Measurements from ENCODE around the gene DLX3.

DNA sequence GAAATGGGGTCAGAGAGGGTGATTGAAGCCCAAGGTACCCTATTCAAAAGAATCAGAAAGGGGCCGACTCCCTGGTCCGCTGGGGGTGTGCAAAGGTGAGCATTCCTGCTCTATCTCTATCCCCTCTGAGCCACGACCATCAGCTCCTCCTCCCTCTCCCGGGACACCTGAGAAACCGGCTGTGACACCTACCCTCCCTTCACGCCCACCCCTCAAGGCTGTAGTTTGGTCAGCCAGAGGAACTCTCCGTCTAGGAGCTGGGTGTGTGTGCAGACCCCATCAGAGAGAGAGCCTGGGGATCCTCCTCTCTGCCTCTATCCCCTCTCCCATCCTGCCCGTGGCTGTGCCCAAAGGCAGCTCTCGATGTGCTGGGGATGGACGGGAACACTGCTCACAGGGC, 53.6 kb downstream of the DLX3 start:
- no peak for TF ChIP-seq CTCF (IDR thresholded peaks at IDR 0.05; ENCODE audit: borderline replicate concordance, extremely low read depth, low read length, poor library complexity, severe bottlenecking)
- no peak for TF ChIP-seq EZH2 (IDR thresholded peaks at IDR 0.05; ENCODE audit: borderline replicate concordance, low read depth, low read length, severe bottlenecking)

Measured in DND-41 (cell line).